DMS153 (cell line): Measurements from ENCODE around the gene HID1.
"Not testable (repeated sequence)": the region's sequence is repeated elsewhere in the genome, so short reads cannot be mapped to it uniquely, and the experiment has no call there.

Experiments used
- DNase-seq: peaks from one replicate; lab custom pipeline; 2025; lab: John Stamatoyannopoulos, UW

HID1 gene

GRCh38 chr17:74922694-74923537 is 49.6 kb downstream of the HID1 start, which contains the start of gene USH1G:
Gene USH1G, minus strand, starts transcription at chr17:74923255. Its CDS starts 182 bp downstream, at chr17:74923073.
- DNase-seq, result no peak

DNA sequence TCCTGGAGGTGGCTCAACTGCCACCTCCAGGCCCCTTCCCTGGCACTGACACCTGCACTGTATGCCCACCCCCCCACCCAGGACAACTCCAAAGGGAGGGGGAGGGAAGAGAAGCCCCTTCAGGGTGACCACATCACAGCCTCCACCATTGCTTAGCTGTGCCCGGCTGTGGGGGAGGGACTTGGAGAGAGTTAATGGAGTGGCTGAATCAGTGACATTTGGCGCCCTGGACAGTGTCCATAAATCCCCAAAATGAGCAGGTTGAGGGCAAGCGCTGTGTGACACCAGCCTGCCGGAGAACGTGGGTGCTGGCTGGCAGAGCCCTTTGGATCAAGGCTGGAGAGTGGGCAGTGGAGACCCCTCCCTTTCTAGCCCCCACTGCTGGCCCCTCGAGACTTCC is 50.4 kb downstream of the HID1 start:
- DNase-seq, result no peak

GRCh38 chr17:74921769-74922168 is 50.8 kb downstream of the HID1 start:
- DNase-seq, result no peak

DNA sequence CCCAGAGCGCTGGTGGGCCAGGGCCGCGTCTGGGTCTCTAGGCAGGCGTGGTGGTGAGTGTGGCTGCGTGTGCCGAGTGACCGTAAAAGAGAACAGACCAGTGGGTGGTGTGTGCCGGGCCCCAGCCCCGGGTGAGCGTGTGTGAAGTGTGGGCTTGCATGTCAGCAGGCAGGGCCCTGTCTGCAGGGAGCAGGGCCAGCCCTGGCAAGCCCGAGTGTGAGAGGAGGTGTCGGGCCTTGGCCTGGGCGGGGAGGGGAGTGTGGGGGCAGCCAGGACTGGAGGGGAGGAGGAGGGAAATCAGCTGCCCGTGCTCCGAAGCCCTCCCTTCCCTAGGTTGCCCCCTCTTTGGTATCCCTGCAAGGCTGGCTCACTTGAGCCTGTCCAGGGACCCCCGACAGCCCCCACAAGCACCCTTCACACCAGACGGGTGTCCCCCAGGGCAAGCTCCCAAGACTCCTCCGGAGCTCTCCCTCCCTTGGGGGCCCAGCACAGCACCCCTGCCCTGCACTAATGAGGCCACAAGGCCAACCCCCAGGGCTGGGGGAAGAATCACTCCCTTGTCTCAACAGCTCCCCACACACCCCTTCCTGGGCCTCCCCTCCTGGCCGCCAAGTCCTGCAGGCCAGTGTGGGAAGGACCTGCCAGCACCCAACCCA is 51.4 kb downstream of the HID1 start:
- DNase-seq, result no peak

DNA sequence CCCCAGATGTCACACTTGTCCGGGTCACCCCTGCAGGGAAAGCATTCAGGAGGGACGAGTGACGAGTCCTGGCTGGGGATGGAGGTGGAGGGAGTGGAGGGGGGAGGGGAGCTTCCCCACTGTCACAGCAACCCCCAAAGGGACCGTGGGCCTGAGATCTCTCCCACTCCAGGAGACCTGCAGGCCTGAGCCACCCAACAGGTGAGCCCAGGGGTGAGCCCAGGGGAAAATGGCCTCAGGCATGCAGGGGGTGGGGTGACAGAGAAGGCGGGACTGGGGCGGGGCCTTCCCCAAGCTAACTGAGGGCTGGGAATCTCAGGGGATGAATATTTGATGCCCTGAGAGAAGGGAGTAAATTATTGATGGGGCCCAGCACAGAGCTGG is 51.9 kb downstream of the HID1 start:
- no peak for DNase-seq

GRCh38 chr17:74920306-74920620 is 52.3 kb downstream of the HID1 start:
- no peak for DNase-seq

- no peak for DNase-seq
Measured at GRCh38 chr17:74919440-74920305, 52.9 kb downstream of the HID1 start.

DNA sequence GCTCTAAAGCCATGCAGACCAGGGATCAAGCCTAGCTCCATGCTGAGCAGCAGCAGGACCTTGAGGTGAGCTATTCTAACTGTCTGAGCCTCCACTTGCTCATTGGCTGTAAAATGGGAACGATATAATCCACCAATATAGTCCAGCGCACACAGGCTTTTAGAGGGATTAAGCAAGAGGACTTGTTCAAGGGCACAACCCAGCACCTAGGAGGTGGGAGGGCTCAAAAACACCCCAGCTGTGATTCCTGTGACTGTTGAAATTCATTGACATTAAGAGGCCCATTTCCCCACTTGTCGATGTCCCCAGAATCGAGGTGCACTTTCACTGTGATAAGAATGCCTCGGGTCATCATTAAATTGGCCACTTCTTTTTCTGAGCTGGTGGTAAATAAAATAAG is 53.7 kb downstream of the HID1 start:
- no peak for DNase-seq

DNA sequence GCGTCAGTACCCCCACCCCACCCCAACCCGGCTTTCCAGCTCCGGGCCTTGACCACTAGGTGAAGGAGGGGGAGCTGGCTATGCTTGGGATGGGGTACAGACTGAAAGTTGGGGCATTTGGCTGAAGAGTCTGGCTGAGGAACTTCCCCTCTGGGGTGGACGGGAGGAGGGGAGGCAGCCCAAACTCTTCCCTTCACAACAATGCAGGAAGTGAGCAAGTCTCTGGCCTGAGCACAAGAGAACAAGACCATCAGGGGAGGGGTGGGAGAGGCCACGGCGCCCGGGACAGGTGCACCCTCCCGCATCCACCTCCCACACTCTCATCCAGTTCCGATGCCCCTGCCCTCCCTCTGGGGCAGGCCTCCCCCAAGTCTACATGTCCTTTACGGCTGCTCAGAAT is 55.1 kb downstream of the HID1 start:
- DNase-seq, result no peak

GRCh38 chr17:74916851-74917199 is 55.7 kb downstream of the HID1 start:
- no peak for DNase-seq

DNA sequence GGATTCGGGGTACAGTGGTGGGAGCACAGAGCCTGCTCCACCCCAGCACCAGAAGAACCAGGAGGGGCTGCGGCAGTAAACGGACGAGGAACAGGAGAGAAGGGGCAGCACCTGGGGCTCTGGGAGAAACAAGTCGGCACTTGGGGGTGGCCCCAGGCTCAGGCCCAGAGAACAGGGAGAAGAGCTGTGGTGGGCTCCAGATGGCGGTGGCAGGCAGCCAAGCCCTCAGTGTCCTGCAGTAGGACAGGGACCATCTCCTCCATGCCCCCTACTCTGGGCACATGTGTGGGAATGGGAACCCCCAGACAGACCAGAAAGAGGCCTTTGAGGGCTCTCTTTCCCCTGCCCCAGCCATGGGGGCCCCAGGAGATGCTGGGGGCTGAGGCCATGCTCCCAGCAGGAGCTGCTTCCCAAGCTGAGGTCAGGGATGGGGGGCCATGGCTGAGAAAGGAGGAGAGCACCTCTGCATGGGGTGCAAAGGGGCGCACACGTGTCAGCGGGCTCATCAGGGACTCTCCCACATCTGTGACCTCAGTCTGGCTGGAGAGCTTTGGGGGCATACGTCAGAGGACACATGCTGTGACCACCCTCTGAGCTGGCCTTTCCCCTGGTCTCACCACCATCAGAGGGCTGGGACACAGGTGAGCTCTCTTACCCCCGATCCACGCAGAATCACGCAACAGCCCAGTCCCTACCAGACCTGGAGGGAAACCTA is 56.3 kb downstream of the HID1 start:
- DNase-seq, result no peak

GRCh38 chr17:74911423-74911822 is 61.1 kb downstream of the HID1 start:
- not testable (repeated sequence) for DNase-seq

GRCh38 chr17:74909097-74909496 is 63.5 kb downstream of the HID1 start:
- DNase-seq, result not testable (repeated sequence)

DNA sequence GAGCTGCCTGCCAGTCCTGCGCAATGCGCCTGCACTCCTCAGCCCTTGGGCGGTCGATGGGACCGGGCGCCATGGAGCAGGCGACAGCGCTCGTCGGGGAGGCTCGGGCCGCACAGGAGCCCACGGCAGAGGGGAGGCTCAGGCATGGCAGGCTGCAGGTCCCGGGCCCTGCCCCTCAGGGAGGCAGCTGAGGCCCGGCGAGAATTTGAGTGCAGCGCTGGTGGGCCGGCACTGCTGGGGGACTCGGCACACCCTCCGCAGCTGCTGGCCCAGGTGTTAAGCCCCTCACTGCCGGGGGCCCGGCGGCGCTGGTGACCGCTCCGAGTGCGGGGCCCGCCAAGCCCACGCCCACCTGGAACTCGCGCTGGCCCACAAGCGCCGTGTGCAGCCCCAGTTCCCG is 65.5 kb downstream of the HID1 start:
- no peak for DNase-seq

DNA sequence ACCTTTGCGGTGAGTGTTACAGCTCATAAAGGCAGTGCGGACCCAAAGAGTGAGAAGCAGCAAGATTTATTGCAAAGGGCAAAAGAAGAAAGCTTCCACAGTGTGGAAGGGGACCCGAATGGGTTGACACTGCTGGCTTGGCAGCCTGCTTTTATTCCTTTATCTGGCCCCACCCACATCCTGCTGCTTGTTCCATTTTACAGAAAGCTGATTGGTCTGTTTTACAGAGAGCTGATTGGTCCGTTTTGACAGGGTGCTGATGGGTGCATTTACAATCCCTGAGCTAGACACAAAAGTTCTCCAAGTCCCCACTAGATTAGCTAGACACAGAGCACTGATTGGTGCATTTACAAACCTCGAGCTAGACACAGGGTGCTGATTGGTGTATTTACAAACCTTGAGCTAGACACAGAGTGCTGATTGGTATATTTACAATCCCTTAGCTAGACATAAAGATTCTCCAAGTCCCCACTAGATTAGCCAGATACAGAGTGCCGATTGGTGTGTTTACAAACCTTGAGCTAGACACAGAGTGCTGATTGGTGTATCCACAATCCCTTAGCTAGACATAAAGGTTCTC is 66.3 kb downstream of the HID1 start:
- not testable (repeated sequence) for DNase-seq

GRCh38 chr17:74904687-74905409 is 67.7 kb downstream of the HID1 start:
- DNase-seq, result no peak

GRCh38 chr17:74903671-74904070 is 68.9 kb downstream of the HID1 start:
- DNase-seq, result no peak

- DNase-seq, result no peak
Measured at GRCh38 chr17:74903034-74903433, 69.5 kb downstream of the HID1 start.

GRCh38 chr17:74901353-74902135 is 71.0 kb downstream of the HID1 start:
- DNase-seq, result no peak
